HG03558 (cell line): ENCODE results near the gene TMBIM4.
"Not testable (repeated sequence)": the region's sequence is repeated elsewhere in the genome, so short reads cannot be mapped to it uniquely, and the experiment has no call there.

ENCODE experiments used
- ATAC-seq: cut with Tn5 transposase; IDR thresholded peaks from one replicate; pipeline ENCODE4 v1.9.1; 2021; ENCODE audit warnings: moderate number of reproducible peaks; ENCODE audit not compliant: unreplicated experiment; ENCODE audit errors: extremely low read depth

The TMBIM4 gene, protein sequence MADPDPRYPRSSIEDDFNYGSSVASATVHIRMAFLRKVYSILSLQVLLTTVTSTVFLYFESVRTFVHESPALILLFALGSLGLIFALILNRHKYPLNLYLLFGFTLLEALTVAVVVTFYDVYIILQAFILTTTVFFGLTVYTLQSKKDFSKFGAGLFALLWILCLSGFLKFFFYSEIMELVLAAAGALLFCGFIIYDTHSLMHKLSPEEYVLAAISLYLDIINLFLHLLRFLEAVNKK

DNA sequence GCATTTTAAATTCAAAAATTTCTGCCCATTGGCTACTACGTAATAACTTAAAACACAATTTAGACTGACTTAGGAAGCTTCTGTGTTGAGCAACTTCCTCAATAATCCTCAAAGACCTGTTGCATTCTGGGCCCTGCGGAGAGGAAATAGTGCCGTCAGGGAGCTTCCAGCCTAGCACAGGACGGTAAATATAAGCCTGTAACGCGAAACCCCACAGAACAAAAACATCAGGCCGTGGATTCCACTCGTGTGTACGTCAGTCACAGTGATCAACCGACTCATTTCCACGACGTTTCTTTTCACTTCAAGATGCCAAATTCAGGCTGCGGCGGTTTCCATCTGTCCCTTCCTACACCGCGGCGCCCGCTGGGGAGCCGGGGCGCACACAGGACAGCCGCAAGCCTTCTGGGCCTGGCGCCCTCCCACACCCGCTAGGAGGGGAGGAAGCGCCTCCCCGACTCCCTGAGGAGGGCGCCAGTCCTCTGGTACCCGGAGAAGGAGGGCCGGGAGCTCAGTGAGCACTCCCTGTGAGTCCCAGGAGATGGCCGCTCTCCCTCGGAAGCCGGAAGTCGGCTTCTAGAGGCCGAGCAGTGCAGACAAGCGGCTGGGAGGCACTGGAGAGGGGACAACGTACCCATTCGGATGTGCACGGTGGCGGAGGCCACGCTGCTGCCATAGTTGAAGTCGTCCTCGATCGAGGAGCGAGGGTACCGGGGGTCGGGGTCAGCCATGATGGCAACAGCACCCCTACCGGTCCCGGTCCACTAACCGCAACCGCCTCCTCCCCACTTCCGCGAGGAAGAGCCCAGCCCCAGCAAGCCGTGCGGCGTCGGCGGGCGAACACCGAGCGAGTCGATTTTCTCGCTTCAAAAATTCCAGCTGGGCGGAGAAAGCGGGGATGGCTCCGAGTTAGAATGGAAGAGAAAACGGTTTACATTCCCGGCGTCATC, at the start of gene TMBIM4:
TSS of gene TMBIM4 (minus strand) at position 776 of the 950 bp plus-strand sequence. CDS start at position 731, 45 bp downstream.
- peak; percentile 69 for ATAC-seq

DNA sequence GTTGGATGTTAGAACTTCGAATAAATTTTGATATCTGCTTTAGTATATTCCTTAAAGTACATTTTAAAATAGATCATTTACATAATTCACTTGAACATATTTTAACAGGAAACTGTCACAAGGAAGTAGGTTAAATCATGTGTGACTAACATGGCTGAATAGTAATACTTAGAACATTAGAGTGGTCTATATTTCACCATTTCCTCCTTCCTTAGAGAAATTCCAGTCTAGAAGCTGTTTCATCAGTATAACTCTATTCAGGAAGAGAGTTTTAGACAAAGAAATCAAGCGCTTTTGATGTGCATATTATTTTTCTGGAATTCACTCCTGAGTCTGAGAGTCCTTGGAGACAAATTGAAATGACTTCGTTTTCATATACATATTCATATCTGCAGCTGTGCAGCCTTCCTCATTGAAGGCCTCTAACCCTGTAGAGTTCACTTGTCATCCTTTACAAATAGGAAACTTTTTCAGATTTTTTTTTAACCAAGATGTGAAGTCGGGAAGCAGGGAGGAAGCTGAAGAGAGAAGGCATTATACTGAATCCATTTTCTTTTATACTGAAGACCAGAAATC, 47.6 kb upstream of the TMBIM4 start:
- ATAC-seq: no peak

DNA sequence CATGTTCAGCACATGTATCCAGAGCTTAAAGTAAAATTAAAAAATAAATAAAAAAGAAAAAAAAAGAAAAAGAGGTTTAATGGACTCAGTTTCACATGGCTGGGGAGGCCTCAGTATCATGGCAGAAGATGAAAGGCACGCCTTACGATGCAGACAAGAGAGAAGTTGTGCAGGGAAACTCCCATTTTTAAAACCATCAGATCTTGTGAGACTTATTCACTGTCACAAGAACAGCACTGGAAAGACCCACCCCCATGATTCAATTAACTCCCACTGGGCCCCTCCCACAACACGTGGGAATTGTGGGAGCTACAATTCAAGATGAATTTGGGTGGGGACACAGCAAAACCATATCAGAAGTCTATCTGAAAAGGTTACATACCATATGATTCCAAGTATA, 43.2 kb upstream of the TMBIM4 start:
- ATAC-seq: not testable (repeated sequence)

DNA sequence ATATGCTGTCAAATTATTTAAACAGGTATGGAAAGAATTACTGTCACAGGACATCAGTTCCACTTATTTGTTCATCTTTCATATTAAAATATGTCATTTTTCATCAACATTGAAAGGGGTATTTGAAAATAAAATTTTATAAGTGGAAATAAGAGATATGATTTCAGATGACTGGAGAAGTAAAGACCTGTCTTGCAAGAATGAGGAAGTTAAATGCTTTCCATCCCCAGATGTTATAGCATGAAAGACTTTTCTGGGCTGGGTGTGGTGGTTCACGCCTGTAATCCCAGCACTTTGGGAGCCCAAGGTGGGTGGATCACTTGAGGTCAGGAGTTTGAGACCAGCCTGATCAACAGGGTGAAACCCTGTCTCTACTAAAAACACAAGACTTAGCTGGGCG, 41.8 kb upstream of the TMBIM4 start:
- not testable (repeated sequence) for ATAC-seq

DNA sequence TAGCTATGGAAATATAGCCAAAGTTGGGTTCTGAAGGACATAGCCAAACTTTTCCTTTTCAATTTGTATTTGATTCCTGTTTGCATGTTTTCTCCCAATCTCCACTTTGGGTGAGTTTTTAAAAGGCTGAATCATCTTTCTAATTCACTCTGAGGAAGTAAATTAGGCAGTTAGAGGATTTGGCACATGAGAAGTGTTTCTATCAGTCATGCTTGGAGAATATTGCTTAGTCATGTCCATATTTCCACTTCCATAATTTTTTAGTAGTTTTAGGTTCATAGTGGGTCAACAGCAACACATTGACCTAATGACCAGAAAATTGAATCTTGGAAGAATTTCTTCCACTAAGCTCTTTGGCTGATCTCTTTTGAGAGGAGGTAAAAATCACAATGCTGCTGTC, 41.0 kb upstream of the TMBIM4 start:
- ATAC-seq: no peak

DNA sequence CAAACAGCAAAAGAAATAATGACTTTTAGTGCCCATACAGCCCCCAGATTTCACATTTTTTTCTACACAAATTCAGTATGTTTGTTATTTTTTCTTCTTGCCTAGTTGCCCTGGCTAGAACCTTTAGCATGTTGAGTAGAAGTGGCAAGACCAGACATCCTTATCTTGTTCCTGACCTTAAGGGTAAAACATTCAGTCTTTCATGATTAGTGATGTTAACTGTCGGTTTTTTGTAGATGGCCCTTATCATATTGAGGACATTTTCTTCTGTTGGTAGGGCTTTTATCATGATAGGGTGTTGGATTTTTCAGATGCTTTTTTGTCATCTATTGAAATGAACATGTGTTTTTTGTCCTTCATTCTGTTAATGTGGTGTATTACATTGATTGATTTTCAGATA, 36.3 kb upstream of the TMBIM4 start:
- no peak for ATAC-seq

DNA sequence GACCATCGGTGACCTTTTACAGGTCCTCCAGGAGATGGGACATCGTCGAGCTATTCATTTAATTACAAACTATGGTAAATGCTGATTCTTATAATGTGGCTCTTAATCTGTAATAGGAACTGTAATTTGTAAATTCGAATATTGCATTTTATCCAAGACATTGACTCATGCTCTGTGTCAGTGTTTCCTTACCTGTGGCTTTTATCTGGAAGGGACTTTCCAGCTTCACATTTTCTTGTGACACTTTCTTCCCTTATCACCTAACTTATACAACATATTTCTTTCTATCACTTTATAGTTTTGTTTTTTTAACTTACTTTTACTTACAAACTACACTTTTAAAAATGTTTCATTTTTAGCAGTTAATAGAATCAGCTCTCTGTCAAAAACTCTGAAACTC, 34.0 kb upstream of the TMBIM4 start:
- ATAC-seq: no peak

DNA sequence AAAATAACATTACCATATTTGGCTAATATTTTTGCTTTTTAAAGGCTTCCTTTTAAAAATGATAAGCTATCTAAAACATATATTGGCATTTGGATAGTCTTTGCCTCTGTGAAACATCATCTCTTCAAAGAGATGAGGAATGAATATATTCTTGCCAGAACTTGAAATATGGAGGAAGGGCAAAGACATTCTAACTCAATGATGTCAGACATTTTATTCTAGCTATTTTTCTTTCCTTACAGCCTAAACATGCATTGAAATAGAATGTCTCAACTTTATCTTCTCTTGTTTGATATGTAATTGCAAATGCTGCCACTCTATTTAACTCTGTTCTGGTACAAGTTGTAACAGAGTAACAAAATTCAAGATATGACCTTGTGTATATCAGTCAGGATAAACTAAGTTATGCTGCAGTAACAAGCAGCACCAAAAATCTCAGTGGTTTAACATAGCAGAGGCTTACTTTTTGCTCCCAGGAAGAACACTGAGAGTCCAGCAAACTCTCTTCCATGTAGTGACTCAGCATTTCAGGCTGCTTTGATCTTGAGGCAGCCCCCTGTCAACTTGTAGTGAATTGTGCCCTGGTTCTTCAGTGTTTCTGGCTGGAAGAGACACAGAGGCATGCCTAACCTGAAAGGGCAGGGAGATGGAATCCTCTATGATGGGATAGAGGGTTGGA, 30.2 kb upstream of the TMBIM4 start:
- no peak for ATAC-seq

DNA sequence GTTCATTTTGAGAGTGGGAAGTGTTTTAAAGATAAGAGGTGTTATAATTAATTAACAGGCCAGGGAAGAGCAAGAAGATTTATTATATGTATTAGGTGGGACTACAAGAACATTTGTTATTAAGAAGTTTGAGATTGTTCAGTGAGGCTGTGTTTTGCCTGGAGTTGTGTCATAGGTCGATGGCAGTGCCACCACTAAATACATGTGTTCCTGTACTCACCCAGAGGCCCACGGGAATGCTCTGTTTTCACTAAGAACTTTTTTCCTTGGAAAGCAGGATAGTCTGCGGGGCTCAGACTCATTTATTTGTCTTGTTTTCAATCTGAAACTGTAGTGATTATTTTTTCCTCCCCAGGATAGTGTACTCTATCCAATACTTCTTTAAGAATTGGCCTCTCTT, 29.3 kb upstream of the TMBIM4 start:
- no peak for ATAC-seq

DNA sequence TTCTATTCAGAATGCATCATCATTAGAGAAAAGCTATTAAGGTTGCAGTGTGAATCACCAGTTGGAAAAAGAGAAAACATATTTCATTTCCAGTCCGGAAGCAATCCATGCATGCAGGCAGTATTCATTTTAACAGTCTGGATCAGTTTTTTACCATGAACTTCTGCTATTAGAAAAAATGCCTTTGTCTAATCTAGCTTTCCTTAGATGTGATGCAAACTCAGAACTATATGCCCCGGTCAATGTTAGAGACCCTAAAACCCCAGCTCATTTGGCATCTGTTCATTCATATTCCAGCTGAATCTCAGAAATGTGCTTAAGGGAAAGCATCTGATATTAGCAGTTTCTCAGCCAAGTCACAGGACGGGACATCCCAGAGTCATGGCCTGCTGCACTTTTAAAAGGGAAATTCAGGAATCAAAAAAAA, 27.7 kb upstream of the TMBIM4 start:
- ATAC-seq: no peak

DNA sequence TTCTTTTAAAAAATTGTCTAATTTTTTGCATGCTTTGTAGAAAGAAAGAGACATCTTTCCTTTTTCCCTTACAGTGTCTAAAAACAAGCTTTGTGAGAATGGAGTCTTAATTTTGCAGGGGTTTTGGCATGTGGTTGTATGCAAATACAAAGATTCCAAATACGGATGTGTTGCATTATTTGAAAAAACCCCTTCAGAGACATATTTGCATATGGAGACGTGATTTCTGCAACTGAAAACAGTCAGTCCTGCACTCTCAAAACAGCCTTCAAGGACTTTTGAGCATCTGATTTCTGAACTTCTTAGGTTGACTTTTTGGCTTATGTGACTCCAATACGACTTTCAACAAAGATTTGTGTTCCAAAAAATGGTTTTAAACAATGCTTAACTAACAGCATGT, 27.0 kb upstream of the TMBIM4 start:
- peak; percentile 87 for ATAC-seq

DNA sequence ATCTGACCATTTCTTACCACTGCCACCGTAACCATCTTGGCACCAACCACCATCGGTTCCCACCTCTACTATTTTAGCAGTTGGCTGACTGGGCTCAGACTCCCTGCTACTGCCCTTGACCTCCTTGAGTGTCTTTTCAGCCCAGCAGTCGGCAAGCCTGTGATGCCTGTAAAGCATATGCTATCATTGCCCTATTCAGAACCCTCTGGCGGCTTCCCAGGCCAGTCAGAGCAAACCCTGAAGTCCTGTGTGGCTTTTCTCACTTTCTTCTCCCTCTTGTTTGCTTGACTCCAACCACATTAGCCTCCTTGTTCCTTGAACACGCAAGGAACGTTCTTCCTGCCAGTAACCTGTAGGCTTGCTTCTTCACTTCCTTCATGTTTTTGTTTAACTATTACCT, 25.4 kb upstream of the TMBIM4 start:
- ATAC-seq: no peak

DNA sequence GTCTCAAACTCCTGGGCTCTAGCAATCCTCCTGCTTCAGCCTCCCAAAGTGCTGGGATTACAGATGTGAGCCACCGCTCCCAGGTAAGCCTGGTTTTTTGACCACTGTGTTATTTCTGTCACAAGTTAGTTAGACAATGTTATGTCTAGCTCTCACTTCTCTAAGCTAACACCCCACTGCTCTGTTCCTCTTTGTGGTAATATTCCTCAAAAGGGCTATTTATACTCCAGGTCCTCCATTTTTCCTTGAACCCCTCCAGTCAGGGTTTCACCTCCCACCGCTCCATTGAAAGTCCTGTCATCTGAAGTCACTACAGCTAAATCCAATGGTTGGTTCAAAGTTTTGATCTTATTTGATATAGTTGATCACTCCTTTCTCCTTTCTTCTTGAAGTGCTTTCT, 24.3 kb upstream of the TMBIM4 start:
- ATAC-seq: no peak

DNA sequence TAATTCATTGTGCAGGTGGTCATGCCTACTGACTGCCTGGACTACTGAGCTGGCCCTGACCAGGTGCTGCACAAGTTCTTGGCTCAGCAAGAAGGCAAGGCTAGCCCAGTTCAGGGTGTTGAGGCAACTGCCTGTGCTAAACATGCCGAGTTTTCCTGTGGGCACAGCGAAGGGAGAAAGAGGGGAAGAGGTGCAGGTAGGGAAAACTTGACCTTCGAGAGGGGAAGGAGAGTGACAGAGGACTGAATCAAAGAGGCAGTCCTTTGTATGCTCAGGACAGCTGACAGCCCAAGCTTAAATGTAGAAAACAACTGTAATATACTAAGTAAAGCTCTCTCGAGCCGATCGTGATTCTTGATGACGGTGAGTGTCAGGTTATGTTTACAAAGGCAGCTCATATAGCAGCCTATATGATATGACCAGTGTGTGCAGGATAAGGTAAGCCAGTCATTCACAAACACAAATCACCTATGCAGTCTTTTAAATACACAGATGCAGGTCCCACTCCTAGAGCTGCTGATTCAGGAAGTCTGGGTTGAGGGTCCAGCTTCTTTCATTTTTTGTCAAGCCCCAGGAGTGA, 21.8 kb upstream of the TMBIM4 start:
- ATAC-seq: no peak

DNA sequence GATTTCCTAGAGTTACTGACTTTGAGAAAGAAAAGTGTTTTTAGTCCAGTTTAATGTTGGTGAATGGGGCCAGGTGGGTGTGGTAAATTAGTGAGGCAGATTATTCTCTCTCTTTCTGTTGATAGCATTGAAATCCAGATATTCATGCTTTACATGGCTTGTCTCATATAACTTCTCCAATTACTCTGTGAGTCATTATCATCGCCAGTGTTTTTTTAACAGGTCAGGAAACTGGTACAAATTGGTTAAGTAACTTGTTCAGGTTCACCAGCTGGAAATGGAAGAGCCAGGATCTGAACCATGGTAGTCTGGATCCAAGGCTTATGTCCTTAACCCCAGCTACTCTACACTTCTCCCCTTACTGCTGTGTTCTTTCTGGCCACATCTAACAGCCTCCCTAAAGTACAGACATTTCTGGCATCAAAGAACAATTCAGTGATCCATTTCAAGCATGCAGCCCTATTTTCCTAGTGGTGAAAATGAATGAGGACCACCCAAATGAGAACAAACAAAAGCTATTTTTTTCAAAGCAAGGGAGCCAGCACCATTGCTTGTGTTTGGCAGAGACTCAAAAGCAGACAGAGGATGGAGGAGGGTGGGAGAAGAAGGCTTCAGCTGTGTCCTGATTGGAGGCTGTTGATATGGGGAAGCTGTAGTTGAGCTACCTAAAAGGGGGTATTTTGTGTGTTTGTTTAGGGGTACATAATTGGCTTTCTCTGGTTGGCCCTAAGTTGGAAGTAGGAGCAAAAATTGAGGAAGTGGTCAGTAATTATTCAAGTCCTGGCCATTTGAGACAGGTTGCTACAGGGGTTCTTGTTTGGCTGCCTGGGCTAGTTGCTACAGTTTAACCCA, 20.9 kb upstream of the TMBIM4 start:
- ATAC-seq: no peak

DNA sequence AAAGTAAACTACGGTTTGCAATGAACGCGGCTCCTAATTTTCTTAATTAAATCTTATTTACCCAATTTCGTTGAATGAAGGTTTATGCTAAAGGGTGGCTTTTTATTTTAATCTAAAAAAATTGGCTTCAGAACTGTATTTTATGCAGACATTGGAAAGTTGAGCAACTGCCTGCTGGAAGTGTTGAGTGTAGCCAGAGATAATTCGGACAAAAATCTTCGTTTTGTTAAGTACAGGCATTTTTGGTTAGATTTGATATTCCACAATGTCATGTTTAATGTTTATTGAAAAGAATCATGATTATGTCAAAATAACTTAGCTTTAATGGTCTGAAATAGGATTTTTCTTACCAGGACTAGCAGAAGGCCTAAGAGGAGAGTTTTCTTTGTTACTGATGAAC, 20.1 kb upstream of the TMBIM4 start:
- no peak for ATAC-seq

DNA sequence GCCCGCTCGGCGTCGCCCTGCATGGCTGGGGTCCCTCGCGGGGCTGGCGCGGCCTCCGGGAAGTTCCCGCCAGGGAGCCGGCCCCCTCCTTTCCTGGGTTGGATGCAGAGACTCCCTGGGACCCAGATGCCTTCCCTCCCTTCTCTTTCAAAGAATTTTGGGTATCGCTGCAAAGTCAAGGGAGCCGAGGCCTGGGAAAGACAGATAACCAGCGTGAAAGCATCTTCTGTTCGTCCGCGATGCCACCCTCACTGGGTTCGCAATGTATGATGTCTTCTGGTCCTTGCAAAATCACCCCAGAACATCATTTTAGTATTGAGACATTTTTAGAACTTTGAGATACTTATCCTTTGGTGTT, 19.7 kb upstream of the TMBIM4 start:
- ATAC-seq: no peak

DNA sequence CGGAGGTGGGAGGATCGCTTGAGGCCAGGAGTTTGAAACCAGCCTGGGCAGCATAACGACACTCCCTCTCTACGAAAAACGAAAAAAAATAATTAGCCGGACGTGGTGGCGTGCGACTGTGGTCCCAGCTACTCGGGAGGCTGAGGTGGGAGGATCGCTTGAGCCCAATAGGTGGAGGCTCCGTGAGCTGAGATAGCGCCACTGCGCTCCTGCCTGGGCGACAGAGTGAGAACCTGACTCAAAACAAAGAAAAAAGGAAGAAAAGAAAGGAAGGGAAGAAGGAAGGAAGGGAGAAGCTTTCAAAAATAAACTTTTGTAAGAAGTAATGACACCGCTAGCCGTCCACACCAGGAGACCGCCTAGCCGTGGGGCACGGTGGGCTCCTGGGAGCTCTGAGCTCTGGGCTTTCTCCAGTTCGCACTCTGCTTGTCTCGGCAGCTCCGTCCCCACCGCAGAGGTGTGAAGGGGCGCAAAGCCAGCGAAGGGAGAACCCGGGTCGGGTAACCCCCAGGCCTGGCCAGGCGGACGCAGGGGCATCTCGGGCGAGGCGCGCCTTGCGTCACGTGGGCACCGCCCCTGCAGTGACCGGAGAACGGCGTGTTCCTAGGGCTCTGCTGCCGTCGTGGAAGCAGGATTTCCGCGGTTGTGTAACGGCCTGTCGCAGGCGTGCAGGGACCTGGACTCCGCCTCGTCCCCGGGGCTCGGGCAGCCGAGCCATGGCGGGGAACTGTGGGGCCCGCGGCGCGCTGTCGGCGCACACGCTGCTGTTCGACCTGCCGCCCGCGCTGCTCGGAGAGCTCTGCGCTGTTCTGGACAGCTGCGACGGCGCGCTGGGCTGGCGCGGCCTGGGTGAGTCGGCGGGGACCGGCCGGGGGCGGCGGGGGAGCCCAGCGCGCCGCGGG, 19.0 kb upstream of the TMBIM4 start, which contains the start of gene IRAK3:
TSS of gene IRAK3 (plus strand) at position 631 of the 902 bp plus-strand sequence. CDS start at position 717, 86 bp downstream.
- ATAC-seq: peak; percentile 32
